IPS-18a (cell line): ENCODE data around the gene FAM170B.

Experiments
- H3K27ac ChIP-seq: one replicate; pipeline ENCODE4 v1.5.1; 2013; ENCODE audit warnings: low read length
- H3K27me3 ChIP-seq: one replicate; pipeline ENCODE4 v1.6.1; 2013; ENCODE audit warnings: mild to moderate bottlenecking, low read length; ENCODE audit not compliant: control insufficient read depth, insufficient read depth
- H3K36me3 ChIP-seq: one replicate; pipeline ENCODE4 v1.6.1; 2013; ENCODE audit warnings: low read depth, low read length; ENCODE audit not compliant: control insufficient read depth
- H3K4me1 ChIP-seq: one replicate; pipeline ENCODE4 v1.6.1; 2013; ENCODE audit warnings: low read depth, low read length; ENCODE audit not compliant: control insufficient read depth
- H3K4me3 ChIP-seq: one replicate; pipeline ENCODE4 v1.5.1; 2013; ENCODE audit warnings: low read length
- H3K9ac ChIP-seq: one replicate; pipeline ENCODE4 v1.6.1; 2013; ENCODE audit warnings: mild to moderate bottlenecking, low read length, moderate library complexity
- H3K9me3 ChIP-seq: one replicate; pipeline ENCODE4 v1.6.1; 2013; ENCODE audit warnings: low read depth, low read length; ENCODE audit not compliant: control insufficient read depth

Gene FAM170B

DNA sequence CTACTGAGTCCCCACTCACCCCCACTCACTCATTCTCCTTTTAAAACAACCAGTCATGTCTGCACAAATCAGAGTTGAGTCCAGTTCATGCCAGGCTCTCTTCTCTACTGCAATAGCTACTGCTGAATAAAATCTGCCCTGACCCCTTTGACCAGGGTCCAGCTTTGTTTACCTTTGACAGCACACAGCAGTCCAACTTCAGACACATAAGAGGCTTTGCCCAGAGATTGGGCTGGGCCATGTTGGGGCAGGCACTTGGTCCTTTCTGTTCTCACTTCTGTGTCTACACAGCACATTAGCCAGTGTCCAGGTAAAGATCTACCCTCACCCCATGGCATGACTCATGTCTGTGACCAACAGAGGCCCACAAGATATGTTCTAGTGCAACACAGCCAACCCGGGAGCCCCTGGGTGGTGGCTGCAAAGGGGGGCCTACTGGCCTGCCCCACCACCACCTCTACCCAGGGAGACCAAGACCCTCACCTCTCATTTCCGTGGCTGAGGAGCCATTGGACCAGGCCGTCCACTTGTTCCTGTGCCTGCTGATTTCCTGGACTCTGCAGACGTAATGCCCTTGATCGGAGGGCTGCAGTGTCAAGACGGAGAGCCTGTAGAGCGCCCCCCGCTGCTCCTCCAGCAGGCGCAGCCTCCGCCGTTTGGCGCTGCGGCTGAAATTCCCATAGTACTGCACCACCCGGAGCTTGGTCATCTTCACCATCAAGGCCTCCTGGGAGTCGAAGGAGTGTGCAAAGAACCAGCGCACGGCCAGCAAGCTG lies 26.5 kb downstream of the FAM170B start:
- no peaks in the 10 kb centered on the region for H3K4me1 ChIP-seq
- no peaks in the 10 kb centered on the region for H3K36me3 ChIP-seq
- no peak overlapping the region for H3K9ac ChIP-seq
- H3K9me3 ChIP-seq = no peaks in the 10 kb centered on the region
- no peaks in the 10 kb centered on the region for H3K27me3 ChIP-seq
- no peak overlapping the region for H3K27ac ChIP-seq
- no peak overlapping the region for H3K4me3 ChIP-seq

DNA sequence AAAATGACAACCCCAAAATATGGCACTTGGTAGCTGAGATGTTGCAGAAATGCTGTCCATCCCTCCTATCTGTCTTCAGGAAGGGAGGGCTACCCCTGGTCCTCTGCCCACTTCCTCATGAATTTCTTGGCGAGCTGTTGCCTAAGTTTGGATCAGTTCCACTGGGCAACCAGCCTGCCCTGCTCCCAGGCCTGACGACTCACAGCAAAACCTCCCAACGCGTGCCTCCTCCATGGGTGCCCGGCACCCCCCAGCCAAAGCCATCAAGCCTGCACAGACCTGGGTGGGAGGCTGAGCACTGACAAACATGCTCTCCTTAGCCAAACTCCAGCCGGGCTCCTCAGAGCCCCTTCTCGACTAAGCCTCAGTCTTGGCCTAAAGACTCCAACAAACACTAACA lies 27.4 kb downstream of the FAM170B start:
- no peak overlapping the region for H3K9ac ChIP-seq
- no peaks in the 10 kb centered on the region for H3K4me1 ChIP-seq
- no peaks in the 10 kb centered on the region for H3K9me3 ChIP-seq
- no peaks in the 10 kb centered on the region for H3K36me3 ChIP-seq
- H3K27me3 ChIP-seq = no peaks in the 10 kb centered on the region
- H3K4me3 ChIP-seq = no peak overlapping the region
- no peak overlapping the region for H3K27ac ChIP-seq

DNA sequence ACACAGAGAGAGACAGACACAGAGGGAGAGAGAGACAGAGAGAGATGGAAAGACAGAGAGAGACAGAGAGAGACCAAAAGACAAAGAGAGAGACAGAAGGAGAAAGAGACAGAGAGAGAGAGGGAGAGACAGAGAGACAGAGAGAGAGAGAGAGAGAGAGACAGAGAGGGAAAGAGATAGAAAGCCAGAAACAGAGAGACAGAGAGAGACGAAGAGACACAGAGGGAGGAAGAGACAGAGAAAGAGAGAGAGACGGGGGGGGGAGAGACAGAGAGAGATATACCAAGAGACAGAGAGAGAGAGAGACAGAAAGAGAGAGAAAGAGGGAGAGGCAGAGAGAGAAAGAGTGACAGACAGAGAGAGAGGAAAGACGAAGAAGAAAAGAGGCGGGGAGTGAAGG lies 28.7 kb downstream of the FAM170B start:
- Histone ChIP-seq H3K4me3 (no peak overlapping the region), H3K27ac (no peak overlapping the region), H3K4me1 (no peaks in the 10 kb centered on the region), H3K36me3 (no peaks in the 10 kb centered on the region), H3K9ac (no peak overlapping the region), H3K9me3 (no peaks in the 10 kb centered on the region), H3K27me3 (no peaks in the 10 kb centered on the region)

DNA sequence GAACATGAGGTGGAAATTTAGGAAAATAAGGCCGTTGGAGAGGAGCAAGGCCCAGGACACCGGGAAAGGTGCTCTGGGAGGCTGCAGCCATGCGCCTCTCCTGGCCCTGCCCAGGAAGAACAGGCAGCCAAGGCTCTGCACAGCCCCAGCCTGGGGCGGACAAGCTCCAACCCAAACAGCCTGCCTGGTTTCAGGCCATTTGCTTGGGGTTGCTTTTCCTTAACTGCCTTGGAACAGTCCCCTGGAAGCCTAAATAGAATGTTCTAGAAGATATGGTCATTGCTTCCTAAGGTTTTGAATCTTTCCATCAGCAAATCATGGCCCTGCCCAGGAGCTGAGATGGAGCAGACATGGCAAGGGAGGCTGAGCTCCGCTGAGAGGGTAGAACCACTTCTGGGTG lies 29.5 kb downstream of the FAM170B start:
- no peak overlapping the region for H3K9ac ChIP-seq
- no peak overlapping the region for H3K27ac ChIP-seq
- no peaks in the 10 kb centered on the region for H3K9me3 ChIP-seq
- no peaks in the 10 kb centered on the region for H3K27me3 ChIP-seq
- peaks cover under 1% of the 10 kb centered on the region for H3K4me1 ChIP-seq
- H3K36me3 ChIP-seq = no peaks in the 10 kb centered on the region
- no peak overlapping the region for H3K4me3 ChIP-seq

DNA sequence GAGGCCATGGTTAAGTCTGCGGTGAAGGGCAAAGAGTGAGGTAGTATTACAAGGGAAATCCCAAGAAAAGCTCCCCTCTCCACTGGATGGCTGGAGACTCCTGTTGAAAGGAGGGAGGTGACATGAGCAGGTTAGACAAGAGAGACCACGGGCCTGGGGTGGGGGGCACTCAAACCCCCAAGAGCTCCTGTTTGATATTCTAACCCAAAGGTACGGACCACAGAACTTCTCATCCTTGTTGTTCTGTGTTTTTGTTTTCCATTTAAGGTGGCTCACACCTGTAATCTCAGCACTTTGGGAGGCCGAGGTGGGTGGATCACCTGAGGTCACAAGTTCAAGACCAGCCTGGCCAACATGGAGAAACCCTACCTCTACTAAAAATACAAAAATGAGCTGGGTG lies 30.1 kb downstream of the FAM170B start:
- no peaks in the 10 kb centered on the region for H3K9me3 ChIP-seq
- H3K4me3 ChIP-seq = no peak overlapping the region
- H3K9ac ChIP-seq = no peak overlapping the region
- peaks cover 5% of the 10 kb centered on the region for H3K4me1 ChIP-seq
- no peaks in the 10 kb centered on the region for H3K36me3 ChIP-seq
- H3K27ac ChIP-seq = no peak overlapping the region
- no peaks in the 10 kb centered on the region for H3K27me3 ChIP-seq

DNA sequence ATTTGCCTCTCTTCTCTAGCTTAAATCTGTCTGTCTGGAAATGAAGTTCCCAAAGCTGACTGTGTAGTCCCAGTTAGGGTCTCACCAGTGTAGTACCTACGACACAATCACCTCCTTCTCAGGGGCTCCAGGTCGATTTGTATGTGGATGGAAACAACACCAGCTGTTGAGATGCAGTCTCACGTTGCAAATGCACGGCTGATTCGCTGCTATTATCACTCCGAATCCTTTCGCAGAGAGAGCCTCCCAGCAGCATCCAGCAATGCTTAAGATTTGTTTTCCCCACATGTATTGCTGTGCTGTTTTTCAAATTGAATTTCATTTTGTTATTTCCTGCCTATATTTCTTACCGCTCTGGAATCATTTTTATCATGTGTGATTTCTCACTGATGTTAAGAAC lies 34.8 kb downstream of the FAM170B start:
- H3K4me3 ChIP-seq = no peak overlapping the region
- H3K27me3 ChIP-seq = no peaks in the 10 kb centered on the region
- no peaks in the 10 kb centered on the region for H3K36me3 ChIP-seq
- no peaks in the 10 kb centered on the region for H3K9me3 ChIP-seq
- H3K4me1 ChIP-seq = peaks cover 5% of the 10 kb centered on the region
- no peak overlapping the region for H3K9ac ChIP-seq
- H3K27ac ChIP-seq = no peak overlapping the region

DNA sequence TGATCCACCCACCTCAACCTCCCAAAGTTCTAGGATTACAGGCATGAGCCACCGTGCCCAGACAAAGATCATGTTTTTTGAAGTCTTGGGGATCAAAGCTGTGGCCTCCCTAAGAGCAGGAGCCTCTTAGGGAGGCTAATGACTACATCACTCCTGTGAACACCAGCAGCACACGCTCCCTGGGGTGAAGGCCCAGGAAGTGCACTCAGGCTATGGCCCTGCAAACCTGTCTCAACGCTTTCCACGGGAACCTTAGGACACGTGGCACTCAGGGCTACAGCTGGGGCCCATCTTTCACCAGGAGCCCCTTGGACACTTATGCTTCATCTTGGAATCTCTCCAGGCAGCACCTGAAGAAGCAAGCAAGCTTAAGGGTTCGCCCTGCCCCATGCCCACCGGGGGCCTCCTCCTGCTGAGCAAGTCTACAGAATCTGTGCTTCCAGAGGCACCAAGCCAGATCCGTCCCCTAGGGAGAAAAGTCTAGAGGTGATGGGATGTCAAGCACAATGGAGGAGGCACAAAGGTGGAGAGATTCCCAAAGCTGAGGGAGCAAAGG lies 36.9 kb downstream of the FAM170B start:
- Histone ChIP-seq H3K9ac (no peak overlapping the region), H3K9me3 (no peaks in the 10 kb centered on the region), H3K27ac (no peak overlapping the region), H3K27me3 (no peaks in the 10 kb centered on the region), H3K4me1 (peaks cover 5% of the 10 kb centered on the region), H3K36me3 (no peaks in the 10 kb centered on the region), H3K4me3 (no peak overlapping the region)

DNA sequence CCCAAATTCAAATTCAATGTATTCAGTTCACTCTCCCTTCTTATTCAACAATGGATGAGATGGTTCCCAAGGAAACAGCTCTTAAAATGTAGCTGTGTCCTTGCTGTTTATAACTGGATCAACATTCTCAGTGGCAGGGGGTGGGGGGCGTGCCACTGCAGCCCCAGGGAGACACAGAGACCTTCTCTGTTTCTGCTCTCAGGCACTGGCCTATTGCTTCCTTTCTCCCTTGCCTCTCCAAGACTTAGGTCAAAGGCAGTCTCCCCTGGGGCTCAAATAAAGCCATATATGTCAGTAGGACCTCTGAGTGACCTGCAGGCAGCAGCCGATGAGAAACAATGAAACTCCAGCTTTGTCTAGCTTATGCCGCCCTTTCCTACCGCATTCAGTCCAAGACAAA lies 39.2 kb downstream of the FAM170B start:
- H3K27ac ChIP-seq = no peak overlapping the region
- H3K9me3 ChIP-seq = no peaks in the 10 kb centered on the region
- peaks cover 5% of the 10 kb centered on the region for H3K4me1 ChIP-seq
- no peak overlapping the region for H3K9ac ChIP-seq
- no peak overlapping the region for H3K4me3 ChIP-seq
- H3K36me3 ChIP-seq = no peaks in the 10 kb centered on the region
- no peaks in the 10 kb centered on the region for H3K27me3 ChIP-seq

DNA sequence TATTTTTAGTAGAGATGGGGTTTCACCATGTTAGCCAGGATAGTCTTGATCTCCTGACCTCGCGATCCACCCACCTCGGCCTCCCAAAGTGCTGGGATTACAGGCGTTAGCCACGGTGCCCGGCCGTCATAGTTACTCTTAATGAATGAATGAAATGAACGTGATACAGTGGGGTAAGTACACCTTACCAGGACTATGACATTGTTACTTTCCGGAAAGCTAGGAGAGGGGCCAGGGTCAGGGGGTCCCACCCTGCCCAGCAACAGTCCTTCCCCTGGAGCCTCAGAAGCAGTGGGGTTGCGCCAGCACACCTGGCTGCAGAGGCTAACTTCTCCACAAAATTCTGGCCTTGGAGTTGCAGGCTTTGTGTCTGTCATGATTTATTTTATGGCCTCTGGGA lies 39.9 kb downstream of the FAM170B start:
- Histone ChIP-seq H3K9me3 (no peaks in the 10 kb centered on the region), H3K9ac (no peak overlapping the region), H3K27ac (no peak overlapping the region), H3K36me3 (no peaks in the 10 kb centered on the region), H3K4me1 (peaks cover 6% of the 10 kb centered on the region), H3K4me3 (no peak overlapping the region), H3K27me3 (no peaks in the 10 kb centered on the region)

DNA sequence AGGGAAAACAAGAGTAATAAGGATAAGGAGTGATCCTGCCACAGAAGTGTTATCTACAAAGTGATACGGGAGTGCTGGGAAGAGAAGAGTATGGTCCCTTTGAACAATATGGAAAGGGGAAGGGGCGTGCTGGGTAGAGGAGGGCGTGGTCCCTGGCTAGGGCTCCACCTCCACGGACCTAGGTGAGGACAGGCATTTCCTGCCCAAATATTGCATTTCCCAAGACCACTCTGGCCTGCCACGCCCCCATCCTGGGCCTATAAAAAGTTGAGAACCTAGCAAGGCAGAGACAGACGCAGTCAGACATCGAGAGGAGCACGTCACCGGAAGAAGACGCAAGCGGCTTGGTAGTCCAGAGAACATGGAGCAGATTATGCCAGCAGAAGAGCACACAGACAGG lies 41.3 kb downstream of the FAM170B start:
- Histone ChIP-seq H3K36me3 (no peaks in the 10 kb centered on the region), H3K4me1 (peaks cover 6% of the 10 kb centered on the region)

DNA sequence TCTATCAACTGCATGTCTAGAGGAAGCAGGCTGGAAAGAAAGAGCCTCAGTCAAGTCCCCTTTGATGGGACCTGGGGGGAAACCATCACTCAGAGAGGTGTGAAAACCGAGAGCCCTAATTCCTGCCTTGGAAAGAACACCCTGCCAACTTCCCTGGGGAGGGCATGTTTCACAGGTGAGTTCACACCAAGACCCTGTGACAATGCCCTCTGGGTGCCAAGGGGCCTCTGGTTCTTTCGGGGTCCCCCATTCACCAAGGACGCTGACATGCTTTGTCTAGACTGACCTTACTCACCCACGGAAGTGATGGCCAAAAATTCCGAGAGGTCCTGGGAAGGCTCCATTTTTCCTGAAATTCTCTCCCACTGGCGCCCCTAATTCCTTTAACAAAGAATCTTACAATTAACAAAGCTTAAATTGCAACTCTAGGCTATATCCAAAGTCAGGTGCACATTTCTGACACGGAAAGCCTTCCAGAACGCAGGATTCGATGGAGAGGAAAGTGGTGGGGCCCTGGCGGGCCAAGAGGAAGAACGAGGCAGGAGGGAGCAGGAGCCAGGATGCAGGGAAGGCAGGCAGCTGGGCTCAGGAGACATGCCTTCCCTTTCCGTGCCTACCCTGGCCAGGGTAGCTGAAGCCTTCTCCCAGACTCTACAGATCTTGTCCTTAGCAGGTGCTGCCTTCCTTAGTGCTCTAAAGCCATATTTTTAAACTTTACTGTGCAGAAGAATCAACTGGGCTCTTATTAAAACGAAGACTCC lies 42.2 kb downstream of the FAM170B start:
- Histone ChIP-seq H3K9ac (no peak overlapping the region), H3K27ac (no peak overlapping the region), H3K36me3 (no peaks in the 10 kb centered on the region), H3K4me1 (peaks cover 6% of the 10 kb centered on the region), H3K27me3 (no peaks in the 10 kb centered on the region), H3K4me3 (no peak overlapping the region), H3K9me3 (peaks cover 7% of the 10 kb centered on the region)

More for the DNA sequence above, 41.3 kb downstream of the FAM170B start:
- Histone ChIP-seq H3K27me3 (no peaks in the 10 kb centered on the region), H3K27ac (no peak overlapping the region), H3K9me3 (peaks cover under 1% of the 10 kb centered on the region), H3K4me3 (no peak overlapping the region), H3K9ac (no peak overlapping the region)
